ENCODE results near the gene C9orf152. TPM values are rescaled to one million over a fixed set of nuclear protein-coding genes. Genes with fewer than 3 reads are reported as not detected.

The C9orf152 gene
- total RNA-seq, 1 donor from 2014 or later: not detected

DNA sequence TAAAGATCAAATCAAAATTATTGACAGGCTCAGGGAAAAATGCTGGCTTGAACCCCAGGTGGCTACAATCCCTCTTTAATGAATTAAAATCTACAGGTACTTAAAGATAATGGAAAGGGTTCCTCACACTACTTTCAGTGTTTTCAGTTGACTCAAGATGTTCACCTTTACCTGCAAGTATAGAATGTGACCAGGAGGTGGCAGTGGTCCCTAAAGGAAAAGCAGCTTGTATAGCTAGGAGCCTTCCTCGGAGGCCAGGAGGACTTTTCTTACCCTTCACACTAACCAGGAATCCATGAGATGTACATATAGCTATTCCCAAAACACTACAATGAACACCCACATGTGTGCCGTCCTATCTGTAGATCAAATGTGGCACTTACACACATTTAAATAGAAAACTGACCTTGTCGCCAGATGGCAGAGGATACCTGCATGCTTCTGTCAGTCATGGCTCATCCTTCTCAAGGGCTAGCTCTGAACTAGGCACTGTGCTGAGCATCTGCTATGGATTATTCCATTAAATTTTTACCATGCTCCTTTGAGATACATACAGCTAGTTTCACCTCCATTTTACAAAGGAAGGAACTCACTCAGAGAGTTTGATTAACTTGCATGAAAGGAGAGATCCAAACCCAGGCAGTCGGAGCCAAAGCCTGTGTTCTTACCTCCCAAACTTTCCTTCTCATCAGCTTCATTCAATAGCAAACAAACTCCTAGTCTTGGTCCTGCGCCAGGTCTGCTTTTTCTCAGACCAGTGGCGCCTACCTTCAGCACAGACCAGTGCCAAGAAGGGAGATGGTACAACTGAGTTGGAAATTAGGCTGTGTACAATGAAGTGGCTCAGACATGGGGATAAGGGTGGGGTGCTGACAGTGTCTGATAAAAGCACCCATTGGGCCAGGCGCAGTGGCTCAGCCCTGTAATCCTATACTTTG is 24.5 kb downstream of the C9orf152 start:
- peak; percentile 73 for DNase-seq (ENCODE audit: low spot score)

- DNase-seq (ENCODE audit: low spot score): no peak
Measured at GRCh38 chr9:110180511-110181434, 27.2 kb downstream of the C9orf152 start.

GRCh38 chr9:110179734-110180133 is 28.2 kb downstream of the C9orf152 start:
- no peak for DNase-seq (ENCODE audit: low spot score)

- no peak for DNase-seq (ENCODE audit: low spot score)
Measured at GRCh38 chr9:110178281-110178680, 29.7 kb downstream of the C9orf152 start.

GRCh38 chr9:110175275-110175968 is 32.5 kb downstream of the C9orf152 start:
- DNase-seq (ENCODE audit: low spot score): no peak

DNA sequence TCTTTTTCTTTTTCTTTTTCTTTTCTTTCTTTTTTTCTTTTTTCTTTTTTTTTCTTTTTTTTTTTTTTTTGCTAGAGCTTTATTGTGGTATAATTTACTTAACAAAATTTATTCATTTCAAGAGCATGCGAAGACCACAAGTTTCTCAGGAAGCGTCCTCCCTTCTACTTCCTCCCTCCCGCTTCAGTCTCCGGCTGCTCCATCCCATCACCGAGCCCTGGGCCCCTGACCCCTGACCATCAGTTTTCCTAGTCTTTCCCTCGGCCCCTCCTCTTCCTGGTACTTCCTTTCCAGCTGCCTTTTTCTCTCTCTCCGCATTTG is 34.7 kb downstream of the C9orf152 start:
- DNase-seq (ENCODE audit: low spot score): no peak

DNA sequence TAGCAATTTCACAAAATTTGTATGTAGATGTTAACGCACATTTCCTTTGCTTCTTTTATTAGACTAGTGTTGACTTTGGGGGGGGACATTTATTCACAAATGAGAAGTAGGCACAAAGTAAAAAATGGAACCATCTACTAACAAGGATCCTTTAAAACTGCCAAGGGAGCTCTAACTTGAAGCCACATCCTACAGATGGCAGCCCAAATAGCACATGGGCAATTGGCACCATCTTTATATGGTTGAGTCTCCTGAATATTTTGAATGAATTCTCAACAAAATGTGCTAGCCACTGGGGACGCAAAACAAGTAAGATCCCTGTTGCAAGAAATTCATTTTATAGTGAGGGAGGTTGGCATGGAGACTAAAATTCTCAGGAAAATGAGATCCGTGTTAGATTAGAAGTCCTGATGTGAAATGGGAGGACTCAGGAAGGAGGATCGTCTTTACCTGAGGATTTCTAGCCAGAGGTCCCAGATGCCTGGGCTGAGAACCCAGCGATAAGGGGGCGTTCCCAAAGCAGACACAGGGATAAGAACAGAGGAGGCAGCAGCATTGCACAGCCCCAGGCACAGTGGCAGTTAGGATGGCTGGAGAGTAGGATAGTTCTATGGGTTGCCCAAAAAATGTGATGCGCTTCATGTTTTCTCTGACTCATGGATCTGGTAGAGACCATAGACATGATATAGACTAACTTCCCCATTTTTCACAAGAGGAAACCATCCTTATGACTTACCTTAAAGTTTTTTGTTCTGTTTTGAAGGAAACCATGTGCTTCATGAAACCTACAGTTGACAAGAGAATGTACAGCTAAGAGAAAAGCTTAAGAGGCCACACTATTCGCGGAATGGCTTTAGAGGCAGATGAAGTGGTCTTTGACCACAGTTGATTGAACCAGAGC is 37.4 kb downstream of the C9orf152 start:
- no peak for DNase-seq (ENCODE audit: low spot score)

GRCh38 chr9:110168486-110168885 is 39.5 kb downstream of the C9orf152 start:
- no peak for DNase-seq (ENCODE audit: low spot score)

DNA sequence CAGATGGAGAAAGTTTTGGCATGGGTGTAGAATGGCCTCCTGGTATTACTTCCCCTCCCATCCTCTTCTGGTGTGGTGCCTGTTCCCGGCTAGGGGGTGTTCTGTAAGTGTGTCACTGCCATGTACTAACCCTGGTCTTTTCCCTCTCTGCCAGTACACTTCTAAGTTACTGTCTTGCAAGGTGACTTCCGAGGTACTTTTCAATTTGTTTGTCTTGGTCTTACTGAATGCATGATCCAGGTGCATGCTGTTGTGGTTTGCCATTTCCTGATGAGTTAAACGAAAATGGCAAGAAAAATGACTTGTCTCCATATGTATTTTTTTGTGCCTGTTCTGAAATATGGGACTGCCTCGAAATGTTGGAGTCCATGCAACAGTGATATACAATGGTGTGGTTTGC is 46.0 kb downstream of the C9orf152 start:
- no peak for DNase-seq (ENCODE audit: low spot score)

DNA sequence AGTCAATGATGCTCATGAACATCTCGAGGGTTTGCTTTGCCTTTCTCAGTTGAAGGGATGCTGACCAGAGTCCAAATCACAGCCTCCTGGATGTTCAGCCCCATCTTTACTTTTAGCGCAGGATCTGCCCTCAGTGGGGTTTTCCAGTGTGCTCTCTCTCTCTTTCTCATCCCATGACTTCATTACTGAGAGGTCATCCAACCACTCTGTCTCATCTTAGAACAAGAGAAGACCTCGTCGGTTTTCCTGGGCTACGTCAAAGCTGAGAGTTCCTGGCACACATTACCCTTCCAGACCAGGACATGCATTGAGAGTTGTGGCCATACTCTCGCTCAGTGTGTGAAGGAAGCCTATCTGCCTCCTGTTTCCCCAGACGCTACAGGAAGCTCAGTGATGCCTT is 47.3 kb downstream of the C9orf152 start:
- no peak for DNase-seq (ENCODE audit: low spot score)

DNA sequence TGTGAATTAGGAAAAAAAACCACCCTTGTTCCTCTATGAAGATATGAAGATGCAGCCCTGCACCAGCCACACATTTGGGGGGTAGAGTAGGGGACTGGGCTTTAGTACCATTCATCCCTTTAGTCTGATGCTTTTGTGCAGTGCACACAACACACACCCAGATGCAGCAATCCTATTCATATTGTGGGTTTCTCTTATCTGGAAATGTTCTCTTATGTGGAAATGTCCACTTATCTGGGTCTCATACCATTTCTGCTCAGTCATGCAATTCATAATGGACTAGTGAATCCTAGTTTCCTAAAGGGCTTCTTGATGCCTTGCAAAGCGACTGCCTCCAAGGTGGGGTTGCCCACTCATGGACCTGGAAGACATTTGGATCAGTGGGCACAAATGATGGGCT is 47.8 kb downstream of the C9orf152 start:
- no peak for DNase-seq (ENCODE audit: low spot score)

DNA sequence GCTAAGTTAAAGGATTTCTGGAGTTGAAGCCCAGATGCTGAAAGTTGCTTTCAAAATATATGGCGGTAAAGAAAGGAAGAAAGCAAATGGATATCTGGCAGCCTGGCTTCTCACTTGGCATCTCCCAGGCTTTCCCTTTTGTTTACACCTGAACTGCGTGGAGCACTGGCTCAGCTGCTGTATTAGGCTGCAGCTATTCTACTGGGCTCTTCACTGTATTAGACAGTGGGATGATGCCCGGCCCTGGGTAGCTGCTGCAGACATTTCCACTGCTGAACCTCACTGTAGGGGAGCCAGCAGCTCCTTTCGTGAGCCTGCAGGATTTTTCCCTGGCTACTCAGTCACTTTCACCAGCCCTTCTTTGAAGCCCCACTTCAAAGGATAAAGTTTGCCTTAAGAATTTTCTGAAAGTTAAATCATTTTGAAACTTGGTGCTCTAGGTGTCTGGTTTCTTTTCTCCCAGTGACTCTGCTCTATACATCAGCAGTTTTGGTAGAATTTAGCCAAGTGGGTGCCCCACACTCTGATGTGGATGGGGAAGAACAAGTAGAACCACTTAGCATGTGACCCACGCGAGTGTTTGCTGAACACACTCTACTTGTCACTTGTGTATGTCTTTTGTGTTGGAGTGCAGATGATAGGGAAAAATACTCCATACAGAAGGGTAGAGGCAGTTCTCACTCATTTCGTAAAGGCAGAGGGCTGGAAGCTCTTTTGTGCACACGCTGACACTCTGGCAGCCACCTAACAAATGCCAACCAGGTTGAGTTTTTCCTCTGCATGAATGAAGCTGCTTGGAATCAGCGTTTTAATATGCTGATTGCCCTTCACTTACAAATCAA is 49.9 kb downstream of the C9orf152 start:
- DNase-seq (ENCODE audit: low spot score): no peak

GRCh38 chr9:110156902-110157301 is 51.1 kb downstream of the C9orf152 start:
- no peak for DNase-seq (ENCODE audit: low spot score)

DNA sequence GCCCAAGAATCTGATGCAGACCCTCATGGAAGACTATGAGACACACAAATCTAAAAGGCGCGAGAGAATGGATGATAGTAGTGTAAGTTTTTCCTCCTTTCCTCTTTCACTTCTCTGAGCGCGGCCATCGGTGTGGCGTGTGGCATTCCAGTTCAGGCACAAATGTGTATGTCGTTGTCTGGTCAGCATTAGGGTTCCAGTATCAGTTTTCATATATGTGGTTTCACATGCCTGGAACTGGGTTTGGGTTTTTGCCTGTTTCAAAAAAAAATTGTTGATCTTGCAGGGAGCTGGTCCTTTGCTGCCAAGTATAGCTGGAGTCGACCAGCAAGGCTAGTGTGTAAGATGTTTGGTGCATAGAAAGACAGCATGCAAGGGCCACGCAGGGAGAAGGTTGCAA is 51.5 kb downstream of the C9orf152 start:
- no peak for DNase-seq (ENCODE audit: low spot score)

DNA sequence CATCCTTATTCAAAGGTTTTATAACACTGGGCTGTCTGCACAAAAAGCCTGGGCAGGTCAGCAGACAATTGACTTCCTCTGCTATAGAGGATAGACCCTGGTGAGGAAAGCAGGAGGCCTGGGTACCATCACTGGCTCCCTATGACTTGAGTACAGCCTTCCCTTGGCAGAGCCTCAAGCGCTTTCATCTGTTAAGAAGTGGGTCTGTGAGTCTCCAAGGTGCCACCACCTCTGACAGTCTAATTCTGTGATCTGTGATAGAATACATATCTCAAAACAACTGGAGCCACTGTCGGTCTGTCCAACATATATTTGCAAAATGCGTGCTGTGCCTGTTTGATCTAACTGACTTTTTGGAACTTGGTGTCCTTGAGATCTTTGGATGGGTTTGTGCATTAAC is 52.2 kb downstream of the C9orf152 start:
- DNase-seq (ENCODE audit: low spot score): no peak

DNA sequence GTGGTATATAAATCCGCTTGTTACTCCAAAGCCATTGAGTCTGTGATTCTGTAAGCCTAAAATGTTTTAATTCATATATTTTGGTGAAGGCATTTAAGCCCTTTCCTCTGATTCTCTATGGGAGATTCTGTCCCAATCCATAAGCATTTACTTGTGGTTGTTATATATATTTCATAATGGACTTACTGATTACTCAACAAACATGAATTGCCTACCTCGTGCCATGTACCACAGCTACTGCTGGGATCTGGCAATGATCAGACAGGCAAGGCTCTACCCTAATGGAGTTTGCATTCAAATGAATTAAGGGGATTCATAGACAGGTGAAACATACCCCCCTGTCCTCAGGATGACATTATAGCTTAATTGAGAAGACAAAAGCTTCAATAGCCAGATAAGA is 54.5 kb downstream of the C9orf152 start:
- no peak for DNase-seq (ENCODE audit: low spot score)

- DNase-seq (ENCODE audit: low spot score): peak; percentile 57
Measured at GRCh38 chr9:110152704-110153374, 55.1 kb downstream of the C9orf152 start.

Measured in umbilical cord (tissue), 2 donors.